NCI-H510A (cell line): ENCODE results near the gene TWIST2.

Source experiments
- DNase-seq: peaks from one replicate; lab custom pipeline; 2025; lab: John Stamatoyannopoulos, UW

The TWIST2 gene

DNA sequence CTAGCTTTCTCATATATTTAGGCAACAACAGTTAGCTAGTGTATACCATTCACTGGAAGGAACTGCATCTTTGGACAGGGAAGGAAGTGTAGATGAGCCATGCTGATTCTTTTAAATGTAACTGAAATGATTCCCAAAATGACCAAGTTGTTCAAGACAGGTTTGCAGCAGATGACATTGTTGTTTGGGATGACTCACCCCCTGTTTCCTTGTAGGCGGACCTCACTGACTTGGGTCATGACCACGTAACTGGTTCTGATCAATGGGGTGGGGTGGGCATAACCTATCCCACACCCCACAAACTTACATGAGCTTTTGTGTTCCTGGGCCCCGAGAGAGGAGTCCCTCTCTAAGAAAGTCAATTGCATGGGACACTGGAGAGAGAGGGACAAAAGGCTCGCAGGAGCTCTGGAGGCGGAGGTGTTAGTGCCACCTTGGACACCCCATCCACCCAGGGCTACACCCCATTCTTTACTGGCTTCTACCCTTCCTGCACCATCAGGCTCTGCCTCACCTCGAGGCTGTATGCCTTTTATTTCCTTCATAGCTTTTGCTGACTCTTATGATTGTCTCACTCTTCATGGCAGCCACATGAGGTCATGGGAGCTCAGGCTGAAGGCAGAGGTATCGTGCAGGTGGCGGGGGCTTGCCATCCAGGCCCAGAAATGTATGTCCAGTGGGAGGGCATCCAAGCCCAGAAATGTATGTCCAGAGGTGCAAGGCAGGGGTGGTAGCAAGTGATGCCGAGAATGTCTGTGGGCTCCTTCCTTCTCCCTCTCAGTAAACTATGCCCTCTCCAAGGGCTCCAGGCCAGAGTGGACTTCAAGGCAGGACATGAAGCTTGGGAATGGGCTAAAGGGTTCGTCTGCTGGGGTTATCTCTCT lies 108.0 kb downstream of the TWIST2 start:
- DNase-seq, result no peak

DNA sequence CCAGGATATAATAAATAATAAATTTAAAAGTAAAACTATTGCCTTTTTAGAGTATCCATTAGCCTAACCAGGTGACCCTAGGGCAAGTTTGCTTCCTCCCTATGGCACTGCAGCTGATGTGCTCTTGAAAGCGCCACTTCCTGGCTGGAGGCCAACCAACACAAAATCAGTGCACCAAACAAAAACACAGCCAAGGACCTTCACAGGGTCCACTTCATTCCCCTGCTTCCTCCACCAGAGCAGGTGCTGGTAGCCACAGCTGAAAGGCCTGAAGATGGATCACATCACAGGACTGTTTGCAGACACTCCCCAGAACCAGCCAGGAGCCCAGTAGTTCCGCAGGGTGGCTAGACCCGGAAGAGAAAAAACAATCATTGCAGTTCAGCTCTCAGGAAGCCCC lies 108.8 kb downstream of the TWIST2 start:
- no peak for DNase-seq
